Measurements from ENCODE around the gene SCUBE1.

Gene SCUBE1

GRCh38 chr22:43147821-43148220, 195.4 kb downstream of the SCUBE1 start:
- peak; percentile 75 for DNase-seq (ENCODE audit: low read depth)
- H3K4me3 ChIP-seq (ENCODE audit: low read depth, low read length), result no peak overlapping the region
- no peak for TF ChIP-seq CTCF (IDR thresholded peaks at IDR 0.05; ENCODE audit: insufficient read depth, low read depth, low read length, missing control alignments)
